PC-9 (cell line): ENCODE measurements around the gene WNK2. TPM values are rescaled to one million over a fixed set of nuclear protein-coding genes. Genes with fewer than 3 reads are reported as not detected.
A peak's percentile ranks its signal among the peaks of the same experiment; 100 is the strongest.

Experiments used
- BruUV-seq: library from RNA; stranded (reverse); fragments of 400-500 nt; replicated peaks from 2 replicates; lab custom pipeline; 2021; lab: Mats Ljungman, UMichigan
- CTCF ChIA-PET: fragments of 300-600 bp; sonication (Branson Sonifier 250); formaldehyde crosslinking; loops from one replicate; lab custom pipeline; 2022; ENCODE audit warnings: antibody characterized with exemption; lab: Charles Lee
- POLR2A ChIA-PET: fragments of 300-600 bp; sonication (Branson Sonifier 250); formaldehyde crosslinking; loops from one replicate; lab custom pipeline; 2022; ENCODE audit warnings: antibody characterized with exemption; ENCODE audit not compliant: unreplicated experiment; lab: Charles Lee
- DNase-seq, 2 experiments: peaks; one replicate each; pipeline versions ENCODE4 v3.0.0 to v3.0.0-alpha.2; 2015 to 2022; ENCODE audit warnings: mixed read lengths in 1 of 2
- H2AFZ ChIP-seq: fragments of 200-600 bp; sonication (generic); 2 replicates; pipeline ENCODE4 v1.8.1; 2017; ENCODE audit warnings: antibody characterized with exemption
- H3F3A ChIP-seq: fragments of 200-600 bp; sonication (generic); 2 replicates; pipeline ENCODE4 v1.8.1; 2017; ENCODE audit warnings: antibody characterized with exemption, mild to moderate bottlenecking, low read depth; ENCODE audit not compliant: insufficient read depth
- H3K27ac ChIP-seq: fragments of 200-600 bp; sonication (generic); 2 replicates; pipeline ENCODE4 v1.6.1; 2016; ENCODE audit warnings: mixed run types
- H3K27me3 ChIP-seq: fragments of 200-600 bp; sonication (generic); 2 replicates; pipeline ENCODE4 v1.6.1; 2016; ENCODE audit warnings: low read depth, mixed run types; ENCODE audit not compliant: insufficient read depth
- H3K36me3 ChIP-seq: fragments of 200-600 bp; sonication (generic); 2 replicates; pipeline ENCODE4 v1.6.1; 2016; ENCODE audit warnings: low read depth, mixed run types
- H3K4me1 ChIP-seq: fragments of 200-600 bp; sonication (generic); replicated peaks from 2 replicates; pipeline ENCODE4 v1.6.1; 2016; ENCODE audit warnings: mixed run types; ENCODE audit not compliant: insufficient read depth
- H3K4me2 ChIP-seq: fragments of 200-600 bp; sonication (generic); 2 replicates; pipeline ENCODE4 v1.6.1; 2017; ENCODE audit warnings: mixed run types
- H3K4me3 ChIP-seq: fragments of 200-600 bp; sonication (generic); 2 replicates; pipeline ENCODE4 v1.6.1; 2016; ENCODE audit warnings: mixed run types
- H3K79me2 ChIP-seq: fragments of 200-600 bp; sonication (generic); 2 replicates; pipeline ENCODE4 v1.6.1; 2017; ENCODE audit warnings: low read depth, mixed run types
- H3K9me2 ChIP-seq: fragments of 200-600 bp; sonication (generic); 2 replicates; pipeline ENCODE4 v1.8.1; 2017; ENCODE audit warnings: mild to moderate bottlenecking; ENCODE audit not compliant: insufficient read depth
- H3K9me3 ChIP-seq: fragments of 200-600 bp; sonication (generic); 2 replicates; pipeline ENCODE4 v1.8.1; 2016; ENCODE audit warnings: low read depth; ENCODE audit not compliant: insufficient read depth
- H4K20me1 ChIP-seq: fragments of 200-600 bp; sonication (generic); 2 replicates; pipeline ENCODE4 v1.8.1; 2017; ENCODE audit not compliant: insufficient read depth
- EZH2 ChIP-seq: fragments of 200-600 bp; sonication (generic); IDR thresholded peaks from 2 replicates; pipeline ENCODE4 v1.8.0; 2017; ENCODE audit warnings: antibody characterized with exemption, low read depth
- intact Hi-C: fragments of 100-400 bp; cut with micrococcal nuclease; formaldehyde crosslinking; loops from one replicate; pipeline ENCODE4 v1.10.0; 2022; ENCODE audit not compliant: unreplicated experiment
- total RNA-seq: library from RNA; stranded (reverse); gene quantifications from 2 replicates; pipeline ENCODE4 v1.2.3, GENCODE V29; 2021
- TF ChIP-seq, protein P1 (sequence below): fragments of 200-600 bp; sonication (generic); conservative IDR thresholded peaks from 2 replicates; pipeline ENCODE4 v1.6.1; 2017; ENCODE audit warnings: mixed run types, antibody characterized with exemption, mild to moderate bottlenecking, moderate library complexity

The WNK2 gene
- total RNA-seq, 1 experiment from 2014 or later: 44.6 TPM

DNA sequence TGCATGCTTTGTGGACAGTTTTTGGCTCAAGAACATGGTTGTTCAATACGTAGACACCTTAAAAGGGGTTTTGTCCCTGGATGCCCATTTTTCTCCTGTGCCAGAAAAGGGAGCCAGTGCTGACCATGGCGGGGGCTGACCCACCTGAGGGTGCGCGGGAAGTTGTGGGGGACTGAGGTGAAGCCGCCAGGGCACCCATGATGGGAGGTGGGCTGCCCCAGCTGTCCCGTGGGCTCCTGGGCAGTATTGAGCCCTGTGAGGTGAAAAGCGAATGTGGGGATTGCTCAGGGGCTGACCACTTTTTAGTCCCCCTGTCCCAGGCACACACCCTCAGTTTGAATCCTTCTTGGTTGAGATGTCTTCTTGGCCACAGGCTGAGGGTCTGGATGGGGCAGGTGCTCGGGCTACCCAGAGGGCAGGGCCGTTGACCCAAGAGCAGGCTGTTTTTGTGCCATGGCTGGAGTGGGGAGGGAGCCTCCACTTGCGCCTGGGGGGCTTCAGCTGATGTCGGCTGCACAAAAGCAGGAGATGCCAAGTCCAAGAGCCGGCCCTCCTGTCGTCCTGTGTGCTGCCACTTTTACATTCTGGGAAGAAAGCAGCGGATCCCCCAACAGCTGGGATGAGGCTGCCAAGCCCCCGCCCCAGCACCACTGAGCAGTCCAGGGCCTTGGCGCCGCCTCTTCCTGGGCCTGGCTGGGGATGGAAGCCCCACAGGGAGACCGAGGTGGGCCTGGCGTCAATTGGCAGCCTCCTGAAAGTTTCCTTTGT is 120.1 kb downstream of the WNK2 start:
- Histone ChIP-seq H3K27me3 (no peaks in the 10 kb centered on the region), H3K9me2 (no peaks in the 10 kb centered on the region), H4K20me1 (no peaks in the 10 kb centered on the region), H3K79me2 (no peaks in the 10 kb centered on the region), H2AFZ (no peak overlapping the region), H3K27ac (no peak overlapping the region), H3K36me3 (no peaks in the 10 kb centered on the region), H3K4me2 (no peak overlapping the region), H3F3A (no peaks in the 10 kb centered on the region), H3K9me3 (no peaks in the 10 kb centered on the region), H3K4me3 (no peak overlapping the region), H3K4me1 (no peaks in the 10 kb centered on the region)
- intact Hi-C loops: no loop called here
- CTCF ChIA-PET: interaction anchor here (0.6 kb wide), 1 partner anchor 511 kb away, joined by 3 read pairs; no protein-coding TSS in a partner anchor
- TF ChIP-seq, protein P1, sequence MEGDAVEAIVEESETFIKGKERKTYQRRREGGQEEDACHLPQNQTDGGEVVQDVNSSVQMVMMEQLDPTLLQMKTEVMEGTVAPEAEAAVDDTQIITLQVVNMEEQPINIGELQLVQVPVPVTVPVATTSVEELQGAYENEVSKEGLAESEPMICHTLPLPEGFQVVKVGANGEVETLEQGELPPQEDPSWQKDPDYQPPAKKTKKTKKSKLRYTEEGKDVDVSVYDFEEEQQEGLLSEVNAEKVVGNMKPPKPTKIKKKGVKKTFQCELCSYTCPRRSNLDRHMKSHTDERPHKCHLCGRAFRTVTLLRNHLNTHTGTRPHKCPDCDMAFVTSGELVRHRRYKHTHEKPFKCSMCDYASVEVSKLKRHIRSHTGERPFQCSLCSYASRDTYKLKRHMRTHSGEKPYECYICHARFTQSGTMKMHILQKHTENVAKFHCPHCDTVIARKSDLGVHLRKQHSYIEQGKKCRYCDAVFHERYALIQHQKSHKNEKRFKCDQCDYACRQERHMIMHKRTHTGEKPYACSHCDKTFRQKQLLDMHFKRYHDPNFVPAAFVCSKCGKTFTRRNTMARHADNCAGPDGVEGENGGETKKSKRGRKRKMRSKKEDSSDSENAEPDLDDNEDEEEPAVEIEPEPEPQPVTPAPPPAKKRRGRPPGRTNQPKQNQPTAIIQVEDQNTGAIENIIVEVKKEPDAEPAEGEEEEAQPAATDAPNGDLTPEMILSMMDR: no peak
- no peak for TF ChIP-seq EZH2
- BruUV-seq: no TSS peak
- no peak for DNase-seq
- POLR2A ChIA-PET: no interaction called here

DNA sequence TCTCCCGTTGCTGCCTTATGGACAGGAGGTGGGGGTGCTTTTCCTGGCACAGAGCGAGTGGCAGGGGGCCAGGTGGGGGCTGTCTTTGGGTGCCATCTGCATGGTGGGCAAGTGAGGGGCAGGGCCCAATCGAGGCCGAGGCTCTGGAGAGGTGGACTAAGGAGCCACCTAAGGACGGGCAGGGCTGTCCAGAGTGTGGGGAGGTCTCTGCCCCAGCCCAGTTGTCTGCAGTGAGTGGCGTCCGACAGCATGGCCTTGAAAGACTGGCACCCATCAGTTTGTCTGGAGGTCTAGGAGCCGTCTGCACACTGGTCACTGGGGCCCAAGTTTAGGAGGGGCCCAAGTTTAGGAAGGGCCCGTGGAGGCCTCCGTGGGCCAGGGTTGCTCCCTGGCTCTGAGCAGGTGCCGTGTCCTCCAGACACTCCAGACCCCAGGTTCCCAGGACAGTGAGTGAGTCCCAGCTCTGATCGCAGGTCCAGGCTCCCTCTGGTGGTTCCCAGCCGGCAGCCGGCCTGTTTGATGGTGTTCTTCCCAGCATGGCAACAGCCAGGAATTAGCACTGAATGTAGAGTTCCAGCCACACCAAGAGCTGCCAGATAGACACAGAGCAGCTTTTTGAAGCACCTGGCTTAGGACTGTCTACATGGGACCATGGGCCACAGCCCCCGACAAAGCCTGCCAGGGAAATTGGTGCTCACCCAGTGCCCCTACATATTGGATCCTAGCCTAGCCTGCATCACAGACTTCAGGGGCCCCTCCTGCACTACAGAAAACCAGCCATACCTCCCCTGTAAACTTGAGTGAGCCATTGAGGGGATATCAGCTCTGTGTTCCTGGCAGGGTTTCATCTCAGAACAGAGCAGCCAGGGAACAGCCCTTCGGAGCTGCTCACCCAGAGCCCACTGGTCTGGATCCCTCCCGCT is 120.9 kb downstream of the WNK2 start:
- DNase-seq: peak in 1 of 2 experiments; percentile 64
- CTCF ChIA-PET: interaction anchor here (0.5 kb wide), 1 partner anchor 29 kb away, joined by 3 read pairs; no protein-coding TSS in a partner anchor

More for the DNA sequence above, 120.9 kb downstream of the WNK2 start:
- no peaks in the 10 kb centered on the region for H3K36me3 ChIP-seq
- POLR2A ChIA-PET: no interaction called here
- no peak overlapping the region for H3K4me3 ChIP-seq
- H3K4me1 ChIP-seq: no peaks in the 10 kb centered on the region
- no peak overlapping the region for H3K27ac ChIP-seq
- H3K9me2 ChIP-seq: no peaks in the 10 kb centered on the region
- no TSS peak for BruUV-seq
- H3K79me2 ChIP-seq: no peaks in the 10 kb centered on the region
- H3K9me3 ChIP-seq: no peaks in the 10 kb centered on the region
- H3K27me3 ChIP-seq: no peaks in the 10 kb centered on the region
- intact Hi-C loops: loop anchor here (1.0 kb wide), 2 partner anchors 196 to 348 kb away; no protein-coding TSS in a partner anchor
- H3F3A ChIP-seq: no peaks in the 10 kb centered on the region
- TF ChIP-seq EZH2: no peak
- TF ChIP-seq, protein P1: peak; percentile 77
- no peak overlapping the region for H2AFZ ChIP-seq
- H3K4me2 ChIP-seq: no peak overlapping the region
- no peaks in the 10 kb centered on the region for H4K20me1 ChIP-seq
